Stimulated activated CD4-positive, alpha-beta T cell treated with anti-CD3 and anti-CD28 coated beads, Interleukin-1b, Interleukin-23, amount 100 ng/mL, for 24 hours (primary cell): ENCODE measurements around the gene HLX.

Source experiments
- DNase-seq, 4 experiments: peaks; one replicate each; pipeline ENCODE4 v3.0.0-alpha.2; 2020; ENCODE audit warnings: low read depth in 4 of 4, low spot score in 1 of 4

Gene HLX

DNA sequence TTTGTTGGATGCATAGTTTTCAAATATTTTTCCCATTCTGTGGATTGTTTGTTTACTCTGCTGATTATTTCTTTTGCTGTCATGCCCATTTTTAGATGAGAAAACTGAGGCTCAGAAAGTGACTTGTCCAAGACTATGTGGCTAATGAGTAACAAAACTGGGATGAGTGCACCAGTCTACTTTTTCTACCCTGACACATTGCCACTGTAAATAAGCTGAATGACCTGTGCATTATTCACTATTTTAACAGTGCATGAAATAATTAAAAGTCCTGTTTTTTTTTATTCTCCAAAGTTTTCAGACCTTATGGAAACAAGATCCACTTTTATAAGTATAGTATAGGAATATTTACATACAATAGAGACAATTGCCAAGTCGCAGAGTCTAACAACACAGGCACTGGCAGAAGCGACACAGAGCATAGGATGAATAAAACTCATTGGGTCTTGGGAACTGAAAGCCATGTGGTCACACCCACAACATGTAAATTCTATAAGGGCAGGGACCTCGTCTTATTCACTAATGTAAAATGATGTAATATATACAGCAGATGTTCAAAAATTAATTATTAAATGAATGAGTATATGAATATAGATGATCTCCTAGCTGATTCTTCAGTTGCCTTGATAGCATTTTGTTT, 45.2 kb downstream of the HLX start:
- DNase-seq = no peak

DNA sequence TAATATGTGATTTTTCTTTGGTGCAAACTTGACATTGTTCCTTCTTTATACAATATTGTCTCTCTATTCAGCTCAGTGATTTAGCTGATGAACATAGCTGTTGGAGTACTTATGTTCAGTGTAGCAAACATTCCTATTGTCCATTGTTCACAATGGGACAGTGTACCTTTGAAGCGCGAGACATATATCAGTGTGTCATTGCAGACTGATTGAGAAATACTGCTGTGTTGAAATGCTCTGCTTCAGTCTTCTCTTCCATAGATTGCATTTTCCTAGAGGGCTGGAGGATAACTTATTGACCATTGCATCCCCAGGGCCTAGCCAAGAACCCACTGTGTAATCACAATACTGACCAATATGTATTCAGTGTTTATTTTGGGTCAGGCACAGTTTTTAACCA, 46.5 kb downstream of the HLX start:
- DNase-seq = no peak

DNA sequence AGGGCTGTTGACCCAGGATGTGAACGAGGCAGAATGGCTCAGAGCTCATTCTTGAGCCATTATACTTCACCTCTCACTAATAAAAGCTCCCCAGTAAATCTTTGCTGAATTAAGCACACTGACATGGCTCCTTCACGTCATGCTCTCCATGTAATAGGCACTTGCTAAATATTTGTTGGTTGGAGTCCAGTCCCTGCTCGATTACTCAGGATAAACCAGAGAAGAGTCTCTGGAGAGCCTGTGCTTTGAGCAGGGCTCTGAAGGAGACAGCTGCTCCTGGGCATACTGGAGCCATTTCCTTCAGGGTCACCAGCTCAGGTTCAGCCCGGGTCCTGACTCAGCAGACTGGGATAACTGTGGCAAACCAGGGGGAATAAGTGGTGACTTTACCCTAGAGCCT, 46.9 kb downstream of the HLX start:
- DNase-seq = no peak

DNA sequence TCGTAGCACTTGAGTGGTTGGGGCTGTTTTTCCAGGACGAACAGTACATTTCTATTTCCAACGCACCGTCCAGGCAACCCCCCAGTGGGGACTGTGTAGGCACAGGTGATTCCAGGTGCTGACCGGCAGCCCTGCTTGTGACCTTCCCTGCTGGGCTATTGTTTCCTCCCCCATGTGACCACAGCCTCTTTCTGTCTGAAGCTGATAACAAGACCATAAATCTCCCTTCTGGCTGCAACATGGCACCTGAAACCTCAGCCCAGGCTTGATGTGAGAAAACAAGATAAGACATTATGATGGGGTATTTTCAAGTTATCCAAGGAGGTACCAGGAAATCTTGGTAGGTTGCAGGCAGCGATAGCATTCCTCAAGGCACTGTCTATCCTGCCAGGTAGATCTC, 48.2 kb downstream of the HLX start:
- DNase-seq = no peak

DNA sequence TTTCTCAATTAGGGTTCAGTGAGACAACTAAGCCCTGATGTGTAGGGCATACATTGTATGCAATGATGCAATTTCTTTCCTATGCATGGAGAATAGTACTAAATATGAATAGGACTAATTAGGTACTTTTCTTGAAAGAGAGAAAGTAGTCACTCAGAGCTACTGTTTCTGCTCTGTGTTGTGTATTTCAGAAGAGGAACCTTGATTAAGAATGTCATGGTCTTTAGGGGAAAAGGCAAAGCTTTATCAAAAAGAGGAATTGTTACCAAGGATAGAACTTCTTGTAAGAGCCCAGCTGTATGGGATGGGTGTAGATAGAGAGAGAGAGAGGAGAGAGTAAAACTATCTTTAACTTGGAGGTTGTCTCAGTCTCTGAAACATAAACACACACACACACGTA, 49.1 kb downstream of the HLX start:
- DNase-seq = no peak

DNA sequence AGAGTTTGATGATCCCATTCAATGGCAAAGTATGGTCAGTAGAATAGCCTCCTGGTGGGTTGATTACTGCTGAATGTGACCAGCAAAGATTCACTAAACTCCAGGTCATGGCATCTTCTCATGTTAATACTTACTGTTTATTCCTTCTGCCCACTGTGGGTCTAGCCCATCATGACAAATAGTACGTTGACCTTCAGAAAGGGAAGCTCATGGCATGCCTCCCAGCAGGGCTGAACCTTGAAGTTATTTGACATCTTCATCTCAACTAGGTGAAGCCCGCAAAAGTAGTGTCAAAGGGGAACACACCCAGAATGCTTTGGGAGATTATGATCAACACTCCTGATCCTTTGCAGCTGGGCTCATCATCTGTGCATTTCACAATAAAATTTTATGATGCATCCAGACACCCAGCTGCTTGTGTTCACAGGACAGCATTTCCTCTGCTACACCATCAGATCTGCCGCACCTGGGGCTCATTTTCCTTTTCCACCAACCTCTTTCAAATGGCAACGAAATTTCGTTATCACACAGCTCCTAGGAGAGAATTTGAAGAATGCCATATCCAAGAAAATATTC, 49.6 kb downstream of the HLX start:
- no peak for DNase-seq

DNA sequence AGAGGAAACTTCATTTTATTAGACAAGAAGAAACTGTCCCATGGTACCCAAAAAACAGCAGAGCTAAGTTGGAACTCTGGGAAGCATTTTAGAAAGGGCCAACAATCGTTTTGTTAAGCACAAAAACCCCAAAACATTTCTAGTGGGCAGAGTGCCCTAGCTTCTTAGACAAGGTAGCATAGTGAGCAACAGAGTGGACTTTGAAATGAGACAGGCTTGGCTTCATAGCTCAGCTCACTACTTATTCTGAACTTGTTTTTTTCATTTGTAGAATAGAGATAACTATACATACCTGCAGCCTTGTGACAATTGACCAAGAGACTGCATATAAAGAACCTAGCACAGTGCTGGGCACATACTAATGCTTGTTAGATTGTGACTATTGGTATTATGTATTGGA, 50.1 kb downstream of the HLX start:
- DNase-seq = no peak
